HG02981 (cell line): ENCODE results near the gene FMNL2.

Experiments used
- ATAC-seq: cut with Tn5 transposase; IDR thresholded peaks from one replicate; pipeline ENCODE4 v1.9.1; 2021; ENCODE audit warnings: mild to moderate bottlenecking, moderate library complexity; ENCODE audit not compliant: unreplicated experiment

Gene FMNL2

DNA sequence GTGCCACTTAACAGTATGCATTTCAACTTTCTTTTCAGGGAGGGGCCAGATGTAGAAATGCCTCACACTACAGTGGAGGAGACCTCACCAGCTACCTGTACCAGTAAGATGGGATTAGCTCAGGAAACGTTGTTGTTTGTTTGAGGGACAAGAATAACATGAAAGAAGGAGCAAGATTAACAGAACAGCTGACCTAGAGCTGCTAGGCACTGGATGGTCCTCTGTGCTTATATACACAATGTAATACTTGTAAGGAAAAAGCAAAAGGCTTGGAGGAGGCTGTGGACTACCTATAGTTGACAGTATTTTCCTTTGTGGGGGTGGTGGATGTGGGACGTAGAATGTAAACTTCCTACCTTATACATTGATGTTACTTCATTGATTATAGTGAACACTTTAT, 154.4 kb downstream of the FMNL2 start:
- ATAC-seq: no peak

DNA sequence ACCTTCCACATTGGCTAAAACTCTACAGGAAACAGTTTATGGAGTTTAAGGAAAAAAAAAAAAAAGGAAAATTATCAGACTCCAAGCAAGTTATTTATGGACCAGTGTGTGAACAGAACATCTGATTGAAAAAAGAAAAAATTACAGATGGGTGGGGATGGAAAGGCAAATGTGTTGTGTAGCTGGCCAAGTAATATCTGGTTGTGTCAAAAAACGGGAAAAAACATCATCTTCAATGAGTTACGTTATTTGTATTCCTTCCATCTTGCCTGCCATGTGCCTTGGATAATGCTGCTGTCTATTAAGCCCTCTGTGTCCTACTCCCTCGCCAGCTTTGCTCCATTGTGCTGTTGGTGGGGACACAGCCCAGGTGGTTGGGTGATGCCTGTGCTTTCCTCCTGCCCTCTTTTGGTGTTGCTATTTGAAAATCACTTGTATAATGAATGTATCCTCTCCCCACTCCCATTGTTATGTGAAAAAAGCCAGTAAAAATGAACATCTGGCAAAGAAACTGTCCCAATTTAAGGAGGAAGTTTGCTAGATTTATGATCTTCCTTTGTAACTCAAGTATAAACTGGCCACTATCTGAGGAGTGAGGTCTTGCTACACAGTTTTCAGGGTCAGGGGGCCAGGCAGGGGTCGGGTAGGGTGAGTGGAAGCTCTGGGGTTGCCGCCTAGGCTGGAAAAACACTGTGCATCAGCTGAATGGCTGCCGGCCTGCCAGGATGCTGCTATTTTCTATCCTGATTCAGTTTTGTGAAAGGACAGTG, 155.9 kb downstream of the FMNL2 start:
- ATAC-seq: no peak

DNA sequence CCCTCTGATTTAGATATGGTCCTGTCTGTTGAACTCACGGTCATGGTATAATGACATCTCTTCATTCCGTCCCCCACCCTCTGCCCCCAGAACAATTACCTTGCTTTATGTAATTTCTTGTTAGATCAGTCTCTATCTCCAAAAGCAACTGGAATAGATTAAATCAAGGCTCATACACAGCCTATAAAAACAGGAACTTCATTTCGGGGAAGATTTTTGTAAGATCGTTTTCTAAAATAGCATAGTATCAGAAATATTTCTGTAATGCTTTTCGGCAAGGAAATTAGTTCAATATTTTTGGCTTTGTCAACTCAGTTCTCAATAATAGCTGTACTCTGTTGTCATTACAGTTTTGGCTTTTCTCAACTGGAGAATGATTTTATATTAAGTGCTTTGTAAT, 157.2 kb downstream of the FMNL2 start:
- no peak for ATAC-seq

DNA sequence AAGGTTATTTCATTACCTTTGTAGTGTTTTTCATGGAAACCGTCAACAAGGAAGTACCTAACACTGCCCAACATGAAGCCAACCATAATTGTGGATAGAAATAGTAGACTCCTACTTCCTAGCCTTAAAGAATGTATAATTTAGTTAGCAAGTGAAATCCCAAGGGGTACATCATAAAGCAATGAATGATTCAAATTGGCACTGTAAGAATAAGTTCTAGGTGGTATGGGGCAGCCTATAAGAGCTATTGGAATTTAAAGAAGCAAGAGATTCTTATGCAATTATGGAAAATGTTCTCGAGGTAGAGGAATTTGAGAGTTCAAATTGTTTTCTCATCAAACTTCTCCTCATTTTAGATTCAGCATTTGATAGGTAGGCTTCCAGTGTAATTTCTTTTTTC, 157.9 kb downstream of the FMNL2 start:
- no peak for ATAC-seq

DNA sequence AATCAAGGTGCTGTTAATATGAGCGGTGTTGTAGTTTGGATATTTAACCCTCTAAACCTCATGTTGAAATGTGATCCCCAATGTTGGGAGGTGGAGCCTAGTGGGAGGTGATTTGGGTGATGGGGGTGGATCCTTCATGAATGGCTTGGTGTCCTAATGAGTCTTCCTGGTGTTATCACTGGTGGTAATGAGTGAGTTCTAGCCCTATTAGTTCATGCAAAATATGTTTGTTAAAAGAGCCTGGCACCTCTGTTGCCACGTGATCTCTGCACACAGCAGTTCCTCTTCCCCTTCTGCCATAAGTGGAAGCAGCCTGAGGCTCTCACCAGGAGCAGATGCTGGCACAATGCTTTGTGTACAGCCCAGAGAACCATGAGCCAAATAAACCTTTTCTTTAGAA, 158.4 kb downstream of the FMNL2 start:
- ATAC-seq: no peak

DNA sequence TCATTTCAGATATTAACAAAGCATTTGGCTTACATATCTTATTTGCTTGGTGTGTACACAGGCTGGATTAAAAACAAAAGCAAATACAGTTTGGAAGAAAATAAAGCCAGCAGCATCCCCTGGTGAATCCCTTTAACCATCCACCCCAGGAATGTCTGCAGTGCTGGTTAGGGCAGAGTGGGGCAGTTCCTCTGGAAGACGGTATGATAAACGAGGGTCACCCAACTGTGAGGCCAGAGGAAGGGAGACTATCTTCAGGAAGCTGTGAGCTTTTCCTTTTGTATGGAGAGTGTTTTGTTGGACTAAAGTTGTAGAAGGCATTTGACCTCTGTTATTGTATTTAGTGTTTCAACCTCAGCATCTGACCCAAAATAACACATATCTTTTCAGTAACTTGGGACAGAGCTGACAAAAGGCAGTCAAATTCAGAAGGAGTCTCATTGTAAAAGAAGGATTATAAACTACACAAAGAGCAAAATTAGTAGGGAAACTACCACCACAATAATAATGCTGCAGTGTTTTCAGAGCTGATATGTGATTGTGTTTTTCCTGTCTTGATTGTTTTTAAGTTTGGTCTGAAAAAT, 159.1 kb downstream of the FMNL2 start:
- no peak for ATAC-seq

DNA sequence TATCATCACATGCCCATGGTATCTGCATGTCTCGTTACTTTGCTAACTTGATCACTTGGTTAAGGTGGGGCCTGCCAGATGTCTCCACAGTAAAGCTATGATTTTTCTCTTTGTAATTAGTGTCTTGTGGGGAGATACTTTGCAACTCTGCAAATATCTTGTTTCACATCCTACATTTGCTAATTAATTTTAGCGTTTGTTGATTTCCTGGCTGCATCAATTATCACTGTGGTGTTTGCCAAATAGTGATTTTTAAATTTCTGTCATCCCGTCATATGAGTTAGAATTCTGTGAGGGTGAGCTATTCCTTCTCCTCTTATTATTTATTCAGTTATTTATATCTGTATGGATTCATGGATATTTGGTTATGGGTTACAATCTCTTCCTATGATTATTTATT, 161.4 kb downstream of the FMNL2 start:
- ATAC-seq: no peak

DNA sequence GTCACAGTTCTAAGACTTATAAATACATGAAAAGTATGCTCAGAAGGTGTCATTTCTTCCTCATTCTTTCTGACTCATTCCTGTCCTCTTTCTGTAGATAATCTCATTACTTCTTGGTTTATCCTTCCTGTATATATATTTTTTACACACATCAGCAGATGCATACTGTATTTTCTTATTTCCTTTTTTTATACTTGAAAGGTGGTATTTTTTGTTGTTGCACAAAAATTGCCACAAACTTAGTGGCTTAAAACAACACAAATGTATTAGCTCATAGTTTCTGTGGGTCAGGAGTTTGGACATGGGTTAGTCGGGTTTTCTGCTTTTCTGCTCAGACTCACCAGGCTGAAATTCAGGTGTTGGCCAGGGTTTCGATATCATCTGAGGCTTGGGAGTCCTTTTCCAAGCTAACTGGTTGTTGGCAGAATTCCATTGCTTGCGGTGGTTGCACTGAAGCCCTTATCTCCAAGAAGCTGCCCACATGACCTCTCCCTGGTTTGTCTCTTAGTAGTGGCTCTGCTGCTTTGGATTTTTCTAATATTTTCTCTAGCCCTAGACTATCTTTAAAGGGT, 162.6 kb downstream of the FMNL2 start:
- peak; percentile 47 for ATAC-seq

DNA sequence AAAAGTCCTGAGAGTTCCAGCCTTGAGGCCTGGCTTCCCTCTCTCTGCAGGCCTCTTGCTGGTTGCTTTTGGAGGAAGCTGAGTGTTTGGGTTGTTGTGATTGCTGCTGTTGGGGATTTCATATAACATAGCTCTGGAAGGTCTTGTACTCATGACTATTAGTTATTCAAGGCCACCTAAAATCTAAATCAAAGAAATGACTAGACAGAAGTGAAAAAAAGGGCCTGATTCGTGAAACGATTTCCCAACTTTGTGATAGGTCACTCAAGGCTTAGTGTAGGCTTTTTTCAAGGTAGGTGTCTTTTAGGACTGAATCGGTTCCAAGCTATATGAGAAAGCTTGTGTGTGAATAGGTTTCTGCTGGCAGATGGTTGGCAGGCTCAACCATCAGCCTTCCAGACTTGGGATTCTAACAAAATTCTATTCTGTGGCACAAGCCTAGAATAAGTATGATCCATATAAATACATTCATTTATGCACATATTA, 164.4 kb downstream of the FMNL2 start:
- ATAC-seq: no peak

DNA sequence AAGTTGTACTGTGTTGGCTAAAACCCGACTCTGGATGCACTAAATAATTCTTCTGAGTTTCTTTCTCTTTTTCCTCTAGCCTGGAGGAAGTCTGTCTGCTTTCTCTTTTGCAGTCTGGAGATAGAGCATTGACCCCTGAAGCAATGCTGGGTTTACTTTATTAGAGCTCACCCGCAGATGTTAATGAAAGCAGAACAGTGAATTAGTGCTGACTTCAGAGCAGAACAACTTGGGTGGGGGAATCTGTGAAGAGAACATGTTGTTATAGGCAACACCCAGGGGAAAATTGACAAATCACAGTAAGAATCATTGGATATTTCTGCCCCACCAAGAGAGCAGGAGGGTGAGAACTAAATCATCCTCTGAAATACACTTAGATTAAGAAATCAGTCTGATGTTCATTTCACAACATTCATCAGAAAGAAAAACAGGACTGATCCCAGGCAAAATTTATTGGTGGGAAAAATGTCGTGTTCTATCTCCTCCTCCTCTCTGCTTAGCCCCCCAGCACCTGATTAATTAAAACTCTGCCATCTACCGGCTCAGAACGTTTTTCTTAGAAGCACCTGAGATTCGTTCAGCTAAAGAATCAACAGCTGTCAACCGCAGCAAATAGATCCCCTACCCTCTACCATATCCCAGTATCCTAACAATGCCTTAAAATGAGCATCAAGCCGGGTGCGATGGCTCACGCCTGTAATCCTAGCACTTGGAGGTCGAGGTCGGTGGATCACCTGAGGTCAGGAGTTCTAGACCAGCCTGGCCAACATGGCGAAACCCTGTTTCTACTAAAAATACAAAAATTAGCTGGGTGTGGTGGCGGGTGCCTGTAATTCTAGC, 165.1 kb downstream of the FMNL2 start:
- ATAC-seq: no peak

DNA sequence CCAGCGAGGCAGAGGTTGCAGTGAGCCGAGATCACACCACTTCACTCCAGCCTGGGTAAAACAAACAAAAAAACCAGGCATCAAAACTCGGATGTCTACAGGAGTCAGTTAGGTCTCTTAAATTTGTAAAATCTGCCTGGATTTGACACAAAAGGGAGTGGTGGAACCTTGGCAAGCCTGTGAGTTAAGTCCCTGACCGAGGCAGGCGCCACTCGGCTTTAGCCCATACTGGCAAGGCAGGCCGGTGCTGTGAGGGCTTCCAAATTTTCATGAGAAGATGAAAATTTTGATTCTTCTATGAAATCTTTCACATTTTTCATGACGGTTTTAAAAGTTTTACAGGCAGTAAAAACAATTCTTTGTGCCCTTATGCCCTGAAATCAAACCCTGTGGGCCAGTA, 165.8 kb downstream of the FMNL2 start:
- no peak for ATAC-seq

DNA sequence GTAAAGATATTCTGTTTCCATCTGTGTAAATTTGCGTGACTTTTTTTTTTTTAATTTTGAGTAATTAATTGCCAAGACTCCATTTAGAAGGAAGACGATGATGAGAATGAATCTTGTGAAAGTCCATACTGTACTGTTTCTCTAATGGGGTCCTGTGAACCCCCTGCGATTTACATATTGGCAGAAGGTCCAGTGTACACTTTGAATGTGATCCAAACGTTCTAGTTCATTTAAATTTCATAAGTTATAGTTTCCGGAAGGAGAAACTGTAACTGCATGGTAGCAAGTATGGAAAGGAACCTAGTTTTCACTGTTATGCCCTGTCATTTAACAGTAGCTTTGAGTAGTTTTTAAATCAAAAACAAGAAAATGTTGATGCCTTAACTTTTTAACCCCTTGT, 166.7 kb downstream of the FMNL2 start:
- ATAC-seq: no peak

DNA sequence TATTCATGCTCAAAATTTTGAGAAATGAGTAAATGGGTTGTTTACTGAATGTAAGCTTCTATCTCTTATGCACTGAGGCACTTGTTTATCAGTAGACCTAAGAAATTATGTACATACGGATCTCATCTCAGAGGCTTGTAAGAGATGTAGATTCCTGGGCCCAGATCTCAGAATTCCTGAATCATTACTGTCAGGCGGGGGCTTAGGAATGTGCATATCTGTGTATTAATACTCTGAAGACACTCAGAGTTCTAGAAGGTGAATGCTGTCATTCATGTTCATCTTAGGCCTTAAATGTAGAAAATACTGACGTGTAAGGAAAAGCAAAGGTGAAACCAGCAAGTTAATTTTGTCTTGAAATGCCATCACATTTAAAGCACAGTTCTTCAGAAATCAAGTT, 169.6 kb downstream of the FMNL2 start:
- ATAC-seq: no peak

DNA sequence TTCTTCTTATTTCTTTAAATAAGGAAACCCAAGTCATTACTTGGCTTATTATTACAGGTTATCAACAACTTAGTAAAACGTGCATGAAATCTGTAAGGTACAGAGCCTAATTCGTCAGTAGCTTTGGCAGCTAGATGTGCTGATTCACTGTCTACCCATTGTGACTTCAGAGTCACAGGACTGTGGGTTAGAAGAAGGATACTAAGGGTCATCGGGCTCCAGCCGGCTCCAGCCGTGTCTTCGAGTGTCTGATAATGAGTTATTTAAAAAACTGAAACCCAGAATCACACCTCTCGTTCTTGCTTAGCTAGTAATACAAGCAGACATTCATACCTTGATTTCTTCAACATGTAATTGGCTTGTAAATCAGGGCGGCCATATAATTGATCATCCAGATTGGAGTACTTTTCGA, 170.5 kb downstream of the FMNL2 start:
- no peak for ATAC-seq

DNA sequence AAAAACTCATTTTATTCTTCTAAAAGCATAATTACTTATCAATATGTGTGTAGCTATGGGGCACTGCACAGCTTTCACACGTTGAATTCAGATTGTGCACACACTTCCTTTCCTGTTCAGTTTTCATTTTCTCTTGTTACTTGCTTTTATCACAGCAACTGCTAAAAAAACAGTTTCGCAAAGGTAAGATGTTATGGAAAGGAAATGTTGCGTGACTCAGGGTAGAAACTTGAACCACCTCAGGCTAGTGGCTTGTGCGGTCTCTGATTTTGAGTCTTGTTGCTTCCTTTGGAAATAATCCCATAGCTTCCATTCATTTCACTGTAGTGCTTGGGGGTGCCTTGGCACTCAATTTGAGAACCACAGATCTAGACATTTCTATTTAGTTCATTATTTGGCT, 171.9 kb downstream of the FMNL2 start:
- no peak for ATAC-seq

DNA sequence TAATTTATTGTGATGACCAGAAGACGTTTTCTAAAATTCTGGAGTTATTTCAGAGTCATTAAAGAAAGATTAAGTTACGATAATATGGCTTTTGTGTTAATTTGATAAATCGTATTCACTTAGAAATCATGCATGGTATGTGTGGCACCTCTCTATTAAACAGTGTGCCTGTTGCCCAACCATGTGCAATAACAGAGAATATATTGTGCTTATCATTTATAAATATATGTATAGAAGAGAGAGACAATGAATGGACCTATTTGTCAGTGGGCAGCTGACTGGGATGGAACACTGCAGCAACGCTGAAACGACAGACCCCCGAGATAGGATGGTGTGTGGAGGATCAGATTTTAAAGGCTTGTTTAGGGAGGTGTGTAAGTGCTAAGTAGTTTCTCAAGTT, 172.9 kb downstream of the FMNL2 start:
- no peak for ATAC-seq

DNA sequence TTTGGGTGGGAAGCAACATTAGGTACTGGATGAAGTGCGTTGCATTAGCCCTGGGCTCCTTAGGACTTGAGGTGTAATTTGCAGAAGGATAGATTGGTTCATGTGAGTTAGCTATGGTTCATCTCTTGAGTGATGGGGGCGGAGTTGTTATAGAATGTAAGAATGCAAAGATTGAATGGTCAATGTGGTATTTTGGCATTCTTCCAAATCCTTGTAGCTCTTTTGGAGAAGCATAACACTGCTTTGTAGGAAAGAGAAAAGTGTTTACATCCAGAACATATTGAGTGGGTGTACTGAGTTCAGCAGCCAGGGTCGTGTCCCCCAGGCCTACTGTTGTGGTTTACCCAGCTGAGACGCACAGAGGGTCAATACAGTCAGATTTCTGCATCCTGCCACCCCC, 173.5 kb downstream of the FMNL2 start:
- no peak for ATAC-seq

DNA sequence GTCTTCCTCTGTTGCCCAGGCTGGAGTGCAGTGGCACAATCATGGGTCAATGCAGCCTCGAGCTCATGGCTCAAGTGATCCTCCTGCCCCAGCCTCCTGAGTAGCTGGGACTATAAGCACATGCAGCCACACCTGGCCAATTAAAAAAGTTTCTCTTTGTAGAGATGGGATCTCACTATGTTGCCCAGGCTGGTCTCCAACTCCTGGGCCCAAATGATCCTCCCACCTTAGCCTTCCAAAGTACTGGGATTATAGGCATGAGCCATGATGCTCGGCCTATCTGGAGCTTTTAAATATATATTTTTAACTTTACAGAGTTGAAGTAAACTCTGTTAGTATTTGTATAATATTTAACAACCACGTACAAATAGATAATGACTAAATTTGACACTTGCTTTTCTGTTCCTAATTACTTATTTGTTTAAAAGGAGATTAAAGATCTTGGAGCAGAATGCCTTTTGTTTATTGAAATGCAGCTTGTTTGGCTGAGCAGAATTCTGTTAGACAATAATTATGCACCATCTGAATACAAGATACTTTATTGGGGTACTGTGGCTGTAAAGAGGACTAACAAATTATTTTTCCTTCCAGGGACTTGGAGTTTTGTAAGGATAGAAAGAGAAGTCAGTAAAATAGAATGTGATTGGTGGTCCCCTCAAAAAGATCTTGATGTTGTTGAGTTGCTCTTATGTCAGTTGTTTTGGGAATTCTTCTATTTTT, 175.0 kb downstream of the FMNL2 start:
- no peak for ATAC-seq

DNA sequence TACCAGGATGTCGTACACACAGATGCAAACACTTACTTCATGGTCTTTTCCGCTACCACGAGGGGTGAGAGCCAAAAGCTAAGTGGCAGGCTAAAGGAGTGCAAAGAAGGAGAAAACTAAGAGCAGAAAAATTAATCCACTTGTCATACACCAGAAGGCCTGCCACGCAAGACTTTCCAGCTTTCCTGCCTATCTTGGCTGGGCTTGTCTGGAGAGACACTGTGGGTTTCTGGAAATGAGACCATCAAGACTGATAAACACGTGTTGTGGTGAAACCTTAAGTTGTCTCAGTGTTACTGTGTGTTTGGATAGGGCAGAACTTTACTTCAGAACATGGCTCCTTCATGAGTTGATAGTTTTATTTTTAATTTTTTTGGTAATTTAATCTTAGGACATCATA, 175.6 kb downstream of the FMNL2 start:
- ATAC-seq: no peak

DNA sequence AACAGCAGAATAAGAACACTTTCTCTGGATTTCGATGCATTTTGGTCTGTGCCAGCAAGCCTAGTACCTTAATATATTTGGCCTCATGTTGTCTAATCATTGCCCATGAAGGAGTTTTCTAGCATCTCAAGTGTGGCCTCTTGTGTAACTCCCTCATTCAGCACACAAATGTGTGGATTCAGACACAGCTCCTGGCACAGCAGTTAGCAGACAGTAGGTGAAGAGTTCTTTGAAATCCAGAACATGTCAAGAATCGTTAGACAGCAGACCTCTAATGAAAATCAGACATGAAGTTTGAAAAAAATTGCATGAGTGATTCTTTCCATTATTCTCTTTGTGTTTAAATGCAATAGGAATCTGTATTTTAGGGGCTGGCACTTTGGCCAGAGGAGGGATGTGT, 177.0 kb downstream of the FMNL2 start:
- no peak for ATAC-seq

DNA sequence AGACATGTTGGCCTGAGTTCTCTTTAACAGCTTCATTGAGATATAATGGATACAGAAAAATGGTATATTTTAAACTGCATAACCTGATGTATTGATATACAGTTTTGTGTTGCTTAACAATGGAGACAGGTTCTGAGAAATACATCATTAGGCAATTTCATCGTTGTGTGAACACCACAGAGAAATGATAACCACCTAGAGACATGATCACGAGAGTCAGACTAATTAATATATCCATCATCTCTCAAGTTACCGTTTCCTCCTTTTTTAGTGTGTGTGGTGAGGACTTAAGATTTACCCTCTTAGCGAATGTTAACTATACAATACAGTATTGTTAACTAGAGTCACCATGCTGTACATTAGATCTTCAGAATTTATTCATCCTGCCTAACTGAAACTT, 178.1 kb downstream of the FMNL2 start:
- no peak for ATAC-seq
